ENCODE measurements around the gene NUP62CL.

NUP62CL gene

GRCh38 chrX:107146670-107147069 is 59.6 kb downstream of the NUP62CL start:
- no peak for DNase-seq

GRCh38 chrX:107135965-107136307 is 70.3 kb downstream of the NUP62CL start:
- no peak for DNase-seq

GRCh38 chrX:107135049-107135964 is 70.9 kb downstream of the NUP62CL start:
- DNase-seq = peak in 1 of 2 experiments; percentile 1

GRCh38 chrX:107123750-107124149 is 82.5 kb downstream of the NUP62CL start:
- no peak for DNase-seq

GRCh38 chrX:107119283-107119682 is 87.0 kb downstream of the NUP62CL start:
- no peak for DNase-seq

GRCh38 chrX:107118322-107119147 is 87.7 kb downstream of the NUP62CL start, which contains the start of gene RBM41:
RBM41 (minus strand) TSS chrX:107118822; CDS start chrX:107118773, 49 bp downstream.
- DNase-seq = peak; percentile 19 to 46

GRCh38 chrX:107117993-107118321 is 88.3 kb downstream of the NUP62CL start:
- DNase-seq = no peak

GRCh38 chrX:107107459-107107858 is 98.8 kb downstream of the NUP62CL start:
- no peak for DNase-seq

GRCh38 chrX:107102980-107103379 is 103.3 kb downstream of the NUP62CL start:
- DNase-seq = no peak

GRCh38 chrX:107076158-107076557 is 130.1 kb downstream of the NUP62CL start:
- no peak for DNase-seq
